SK-N-SH (cell line): ENCODE measurements around the gene SNX32. TPM values are rescaled to one million over a fixed set of nuclear protein-coding genes. Genes with fewer than 3 reads are reported as not detected.
A peak's percentile ranks its signal among the peaks of the same experiment; 100 is the strongest.

Source experiments
- CTCF ChIA-PET: fragments of 300-600, 350-600 bp; formaldehyde crosslinking; extraction: SDS; loops from one replicate; lab custom pipeline; 2021; lab: Yijun Ruan, JAX
- POLR2A ChIA-PET: fragments of 350-600 bp; sonication (Branson Sonifier 250); formaldehyde crosslinking; extraction: SDS; loops from one replicate; lab custom pipeline; 2020; ENCODE audit warnings: antibody characterized with exemption, inconsistent platforms; lab: Yijun Ruan, JAX
- DNase-seq: peaks from one replicate; pipeline ENCODE4 v3.0.0; 2012
- H2AFZ ChIP-seq: fragments of 200-600 bp; sonication (generic); 2 replicates; pipeline ENCODE4 v1.8.1; 2016; ENCODE audit warnings: antibody characterized with exemption, mild to moderate bottlenecking, low read depth
- H3F3A ChIP-seq: fragments of 200-600 bp; sonication (generic); replicated peaks from 2 replicates; pipeline ENCODE3; 2016; ENCODE audit warnings: antibody characterized with exemption, mild to moderate bottlenecking; ENCODE audit not compliant: insufficient read depth
- H3K27ac ChIP-seq, 2 experiments: fragments of 200-500 bp in 1 of 2; fragments of 200-600 bp in 1 of 2; sonication (Bioruptor generic) in 1 of 2; sonication (generic), shearing (Covaris generic) in 1 of 2; 2 replicates each; pipeline versions ENCODE4 v1.5.1 to v1.6.1; 2014 to 2016; ENCODE audit warnings: low read depth in 2 of 2, inconsistent platforms in 1 of 2, low read length in 1 of 2, mild to moderate bottlenecking in 1 of 2, mixed read lengths in 1 of 2
- H3K27me3 ChIP-seq: fragments of 200-600 bp; sonication (generic), shearing (Covaris generic); 2 replicates; pipeline ENCODE4 v1.6.1; 2016; ENCODE audit warnings: mixed run types; ENCODE audit not compliant: insufficient read depth
- H3K36me3 ChIP-seq, 2 experiments: fragments of 200-500 bp in 1 of 2; fragments of 200-600 bp in 1 of 2; sonication (Bioruptor generic) in 1 of 2; sonication (generic) in 1 of 2; replicated peaks in 1 of 2; 2 replicates each; pipeline versions ENCODE3 to v1.5.1; 2014 to 2016; ENCODE audit warnings: low read length in 1 of 2, mild to moderate bottlenecking in 1 of 2; ENCODE audit not compliant: insufficient read depth in 2 of 2, control insufficient read depth in 1 of 2
- H3K4me1 ChIP-seq, 2 experiments: fragments of 200-500 bp in 1 of 2; fragments of 200-600 bp in 1 of 2; sonication (Bioruptor generic) in 1 of 2; sonication (generic), shearing (Covaris generic) in 1 of 2; 2 replicates each; pipeline versions ENCODE4 v1.5.1 to v1.6.1; 2014 to 2016; ENCODE audit warnings: low read depth in 1 of 2, low read length in 1 of 2, mixed run types in 1 of 2; ENCODE audit not compliant: insufficient read depth in 2 of 2, control insufficient read depth in 1 of 2
- H3K4me2 ChIP-seq: fragments of 200-600 bp; sonication (generic), shearing (Covaris generic); 2 replicates; pipeline ENCODE4 v1.6.1; 2017; ENCODE audit warnings: mixed run types
- H3K4me3 ChIP-seq, 2 experiments: fragments of 200-500 bp in 1 of 2; fragments of 200-600 bp in 1 of 2; sonication (Bioruptor generic) in 1 of 2; sonication (generic), shearing (Covaris generic) in 1 of 2; 2 replicates each; pipeline versions ENCODE4 v1.5.1 to v1.8.1; 2014 to 2016; ENCODE audit warnings: low read depth in 2 of 2, inconsistent platforms in 1 of 2, low read length in 1 of 2, mild to moderate bottlenecking in 1 of 2, mixed read lengths in 1 of 2, moderate library complexity in 1 of 2
- H3K79me2 ChIP-seq: fragments of 200-600 bp; sonication (generic); 2 replicates; pipeline ENCODE4 v1.8.1; 2017; ENCODE audit warnings: mild to moderate bottlenecking; ENCODE audit not compliant: insufficient read depth
- H3K9ac ChIP-seq: fragments of 200-600 bp; sonication (generic); 2 replicates; pipeline ENCODE4 v1.6.1; 2017; ENCODE audit warnings: mixed run types
- H3K9me2 ChIP-seq: fragments of 200-600 bp; sonication (generic); 2 replicates; pipeline ENCODE4 v1.6.1; 2017; ENCODE audit warnings: mixed run types
- H3K9me3 ChIP-seq: fragments of 200-600 bp; sonication (generic); 2 replicates; pipeline ENCODE4 v1.6.1; 2017; ENCODE audit warnings: mixed run types, mild to moderate bottlenecking, moderate library complexity
- H4K20me1 ChIP-seq: fragments of 200-600 bp; sonication (generic); 2 replicates; pipeline ENCODE4 v1.6.1; 2017; ENCODE audit warnings: mild to moderate bottlenecking, mixed run types; ENCODE audit not compliant: insufficient read depth
- ELF1 ChIP-seq: IDR thresholded peaks from 2 replicates; pipeline ENCODE4 v1.4.0; 2012
- EP300 ChIP-seq, 2 experiments: IDR thresholded peaks; 2 replicates each; pipeline versions ENCODE4 v1.4.0 to v1.6.1; 2012; ENCODE audit warnings: borderline replicate concordance in 1 of 2, low read depth in 1 of 2, low read length in 1 of 2
- FOSL2 ChIP-seq: IDR thresholded peaks from 2 replicates; pipeline ENCODE4 v1.4.0; 2012; ENCODE audit warnings: low read depth, mild to moderate bottlenecking, moderate library complexity, borderline replicate concordance
- FOXJ3 ChIP-seq: sonication (generic); formaldehyde crosslinking; IDR thresholded peaks from 2 replicates; pipeline ENCODE4 v1.5.1; 2020; ENCODE audit warnings: mild to moderate bottlenecking, missing genetic modification reagents
- FOXM1 ChIP-seq: IDR thresholded peaks from 2 replicates; pipeline ENCODE4 v1.4.0; 2012; ENCODE audit warnings: low read depth, mild to moderate bottlenecking
- GATA2 ChIP-seq: sonication (generic); formaldehyde crosslinking; IDR thresholded peaks from 2 replicates; pipeline ENCODE4 v1.5.0; 2020; ENCODE audit warnings: mild to moderate bottlenecking, missing genetic modification reagents
- MXI1 ChIP-seq: IDR thresholded peaks from 2 replicates; pipeline ENCODE4 v1.6.1; 2012; ENCODE audit warnings: mild to moderate bottlenecking, low read depth, low read length, improper control_type of control experiment
- NFIC ChIP-seq: IDR thresholded peaks from 2 replicates; pipeline ENCODE4 v1.4.0; 2012; ENCODE audit warnings: borderline replicate concordance
- NRF1 ChIP-seq: IDR thresholded peaks from 2 replicates; pipeline ENCODE4 v1.6.1; 2012; ENCODE audit warnings: low read depth, mild to moderate bottlenecking, low read length
- RAD21 ChIP-seq: IDR thresholded peaks from 2 replicates; pipeline ENCODE4 v1.6.1; 2012; ENCODE audit warnings: mild to moderate bottlenecking, low read length
- RFX5 ChIP-seq: IDR thresholded peaks from 2 replicates; pipeline ENCODE4 v1.6.1; 2012; ENCODE audit warnings: mild to moderate bottlenecking, improper control_type of control experiment, low read length
- RXRA ChIP-seq: IDR thresholded peaks from 2 replicates; pipeline ENCODE4 v1.4.0; 2012; ENCODE audit warnings: low read depth, mild to moderate bottlenecking, borderline replicate concordance
- SMC3 ChIP-seq: IDR thresholded peaks from 2 replicates; pipeline ENCODE4 v1.6.1; 2012; ENCODE audit warnings: low read depth, low read length, improper control_type of control experiment
- TAF1 ChIP-seq: IDR thresholded peaks from 2 replicates; pipeline ENCODE4 v1.6.1; 2012; ENCODE audit warnings: low read depth, mild to moderate bottlenecking, low read length, moderate library complexity, borderline replicate concordance
- WGBS: methylation state at CpG from one replicate; pipeline ENCODE4 v1.1.6; 2017; ENCODE audit warnings: low lambda C conversion rate; 5-methylcytosine and 5-hydroxymethylcytosine counted together
- polyA plus RNA-seq, 3 experiments: library from polyadenylated mRNA; depleted of rRNA; stranded (reverse); fragments of >200 nt; gene quantifications; 2 replicates each; pipeline ENCODE4 v1.2.3, GENCODE V29; 2012
- TF ChIP-seq, protein P1 (sequence below): fragments of 150-350 bp; IDR thresholded peaks from 2 replicates; pipeline ENCODE4 v1.6.1; 2017; ENCODE audit warnings: antibody characterized with exemption, low read length, low read depth, borderline replicate concordance
- TF ChIP-seq, protein P2 (sequence below): IDR thresholded peaks from 2 replicates; pipeline ENCODE4 v1.4.0; 2012; ENCODE audit warnings: low read depth, borderline replicate concordance
- TF ChIP-seq, protein P3 (sequence below): IDR thresholded peaks from 2 replicates; pipeline ENCODE4; 2012

The SNX32 gene
- polyA plus RNA-seq, 1 of the 3 experiments (the other 2 are of a cell fraction) = 1.0 TPM

DNA sequence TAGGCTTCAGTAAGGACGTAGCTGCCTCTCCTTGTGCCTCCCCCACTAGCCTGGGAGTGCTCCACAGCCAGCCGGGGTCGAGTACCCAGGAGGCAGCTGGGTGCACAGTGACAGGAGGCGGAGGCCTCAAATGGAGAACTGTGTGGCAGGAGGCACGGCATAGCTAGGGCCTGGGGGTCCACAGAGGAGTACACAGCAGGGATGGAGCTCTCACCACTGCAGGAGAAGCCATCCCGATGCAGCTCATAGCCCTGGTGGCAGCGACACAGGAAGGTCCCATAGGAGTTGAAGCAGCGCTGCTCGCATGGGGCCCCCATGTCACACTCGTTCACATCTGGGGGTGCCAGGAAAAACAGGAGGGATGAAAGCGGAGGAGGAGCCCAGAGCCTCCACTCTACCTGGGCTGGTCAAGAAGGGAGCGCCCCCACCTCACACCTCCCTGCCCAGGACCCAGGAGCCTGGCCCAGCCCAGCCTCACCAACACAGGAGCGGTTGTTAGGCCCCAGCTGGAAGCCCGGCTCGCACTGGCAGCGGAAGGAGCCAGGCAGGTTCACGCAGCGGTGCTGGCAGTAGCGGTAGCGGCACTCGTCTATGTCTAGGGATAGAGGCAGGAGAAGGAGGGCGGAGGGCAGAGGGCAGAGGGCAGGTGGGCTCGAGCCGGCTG lies 36.0 kb downstream of the SNX32 start:
- Histone ChIP-seq H3K9me2 (no peaks in the 10 kb centered on the region), H3K36me3 (peaks cover 45 to 59% of the 10 kb centered on the region in 2 experiments), H2AFZ (no peak overlapping the region), H3K9ac (no peak overlapping the region), H3K79me2 (peaks cover 34% of the 10 kb centered on the region), H3K4me1 (peaks cover 19 to 27% of the 10 kb centered on the region in 2 experiments; a peak in 3 of 4 replicates), H3K4me3 (no peak overlapping the region)
- no peak for DNase-seq
- WGBS = 93% methylated on average over 23 of the region's 24 CpGs
- TF ChIP-seq RFX5 (no peak), NFIC (no peak), ELF1 (no peak), MXI1 (no peak), TAF1 (no peak), FOSL2 (no peak), FOXJ3 (CRISPR knock-in tag) (no peak), SMC3 (no peak), EP300 (IDR thresholded peaks at IDR 0.05; ENCODE audit: borderline replicate concordance in 1 of 2, low read depth in 1 of 2, low read length in 1 of 2) (no peak), NRF1 (no peak), RAD21 (no peak), RXRA (no peak), GATA2 (no peak), FOXM1 (no peak)
- TF ChIP-seq, protein P1, sequence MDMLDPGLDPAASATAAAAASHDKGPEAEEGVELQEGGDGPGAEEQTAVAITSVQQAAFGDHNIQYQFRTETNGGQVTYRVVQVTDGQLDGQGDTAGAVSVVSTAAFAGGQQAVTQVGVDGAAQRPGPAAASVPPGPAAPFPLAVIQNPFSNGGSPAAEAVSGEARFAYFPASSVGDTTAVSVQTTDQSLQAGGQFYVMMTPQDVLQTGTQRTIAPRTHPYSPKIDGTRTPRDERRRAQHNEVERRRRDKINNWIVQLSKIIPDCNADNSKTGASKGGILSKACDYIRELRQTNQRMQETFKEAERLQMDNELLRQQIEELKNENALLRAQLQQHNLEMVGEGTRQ = no peak
- TF ChIP-seq, protein P2, sequence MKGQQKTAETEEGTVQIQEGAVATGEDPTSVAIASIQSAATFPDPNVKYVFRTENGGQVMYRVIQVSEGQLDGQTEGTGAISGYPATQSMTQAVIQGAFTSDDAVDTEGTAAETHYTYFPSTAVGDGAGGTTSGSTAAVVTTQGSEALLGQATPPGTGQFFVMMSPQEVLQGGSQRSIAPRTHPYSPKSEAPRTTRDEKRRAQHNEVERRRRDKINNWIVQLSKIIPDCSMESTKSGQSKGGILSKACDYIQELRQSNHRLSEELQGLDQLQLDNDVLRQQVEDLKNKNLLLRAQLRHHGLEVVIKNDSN = no peak
- TF ChIP-seq, protein P3, sequence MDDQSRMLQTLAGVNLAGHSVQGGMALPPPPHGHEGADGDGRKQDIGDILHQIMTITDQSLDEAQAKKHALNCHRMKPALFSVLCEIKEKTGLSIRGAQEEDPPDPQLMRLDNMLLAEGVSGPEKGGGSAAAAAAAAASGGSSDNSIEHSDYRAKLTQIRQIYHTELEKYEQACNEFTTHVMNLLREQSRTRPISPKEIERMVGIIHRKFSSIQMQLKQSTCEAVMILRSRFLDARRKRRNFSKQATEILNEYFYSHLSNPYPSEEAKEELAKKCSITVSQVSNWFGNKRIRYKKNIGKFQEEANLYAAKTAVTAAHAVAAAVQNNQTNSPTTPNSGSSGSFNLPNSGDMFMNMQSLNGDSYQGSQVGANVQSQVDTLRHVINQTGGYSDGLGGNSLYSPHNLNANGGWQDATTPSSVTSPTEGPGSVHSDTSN = no peak
- TF ChIP-seq, all 33 proteins: peak for 0
- no peak overlapping the region for H3K4me2 ChIP-seq
- peak overlapping the region in 1 of 2 experiments; percentile 7; a peak in 1 of 4 replicates for H3K27ac ChIP-seq
- no peaks in the 10 kb centered on the region for H3K9me3 ChIP-seq
- ChIA-PET POLR2A (interaction anchor here (0.6 to 4.8 kb wide), 7 partner anchors 9 to 140 kb away, joined by 3 to 59 read pairs (median 4); partner anchors contain the start of genes CCDC85B, CFL1 and MUS81), CTCF (interaction anchor here (0.9 to 18.4 kb wide), 5 partner anchors 9 to 158 kb away, joined by 3 to 374 read pairs (median 6); partner anchors contain the start of genes CCDC85B, CTSW, FIBP and KAT5)
- no peaks in the 10 kb centered on the region; the same call in 1 of the 2 replicates for H4K20me1 ChIP-seq
- peaks cover 55% of the 10 kb centered on the region for H3F3A ChIP-seq
- H3K27me3 ChIP-seq = no peaks in the 10 kb centered on the region
